GM13976 (cell line): Measurements from ENCODE around the gene DDX56.

ENCODE experiments used
- DNase-seq: peaks from one replicate; pipeline ENCODE4 v3.0.0; 2012; ENCODE audit warnings: low spot score
- in situ Hi-C: fragments of 300-500 bp; cut with MboI; formaldehyde crosslinking; loops from one replicate; pipeline ENCODE4 v1.12.0; 2022; ENCODE audit warnings: low sequenced_read_pairs, mixed read lengths, inconsistent platforms; ENCODE audit not compliant: unreplicated experiment
- TF ChIP-seq, protein P1 (sequence below): IDR thresholded peaks from 2 replicates; pipeline ENCODE4 v1.5.1; 2012; ENCODE audit warnings: borderline replicate concordance, mild to moderate bottlenecking; ENCODE audit not compliant: insufficient read depth; ENCODE audit errors: extremely low read depth, missing control alignments, control extremely low read depth

DDX56 gene

GRCh38 chr7:44534501-44534900, 39.2 kb downstream of the DDX56 start:
- in situ Hi-C loops, result no loop called here
- DNase-seq, result peak; percentile 88
- TF ChIP-seq, protein P1, sequence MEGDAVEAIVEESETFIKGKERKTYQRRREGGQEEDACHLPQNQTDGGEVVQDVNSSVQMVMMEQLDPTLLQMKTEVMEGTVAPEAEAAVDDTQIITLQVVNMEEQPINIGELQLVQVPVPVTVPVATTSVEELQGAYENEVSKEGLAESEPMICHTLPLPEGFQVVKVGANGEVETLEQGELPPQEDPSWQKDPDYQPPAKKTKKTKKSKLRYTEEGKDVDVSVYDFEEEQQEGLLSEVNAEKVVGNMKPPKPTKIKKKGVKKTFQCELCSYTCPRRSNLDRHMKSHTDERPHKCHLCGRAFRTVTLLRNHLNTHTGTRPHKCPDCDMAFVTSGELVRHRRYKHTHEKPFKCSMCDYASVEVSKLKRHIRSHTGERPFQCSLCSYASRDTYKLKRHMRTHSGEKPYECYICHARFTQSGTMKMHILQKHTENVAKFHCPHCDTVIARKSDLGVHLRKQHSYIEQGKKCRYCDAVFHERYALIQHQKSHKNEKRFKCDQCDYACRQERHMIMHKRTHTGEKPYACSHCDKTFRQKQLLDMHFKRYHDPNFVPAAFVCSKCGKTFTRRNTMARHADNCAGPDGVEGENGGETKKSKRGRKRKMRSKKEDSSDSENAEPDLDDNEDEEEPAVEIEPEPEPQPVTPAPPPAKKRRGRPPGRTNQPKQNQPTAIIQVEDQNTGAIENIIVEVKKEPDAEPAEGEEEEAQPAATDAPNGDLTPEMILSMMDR, result peak; percentile 46

DNA sequence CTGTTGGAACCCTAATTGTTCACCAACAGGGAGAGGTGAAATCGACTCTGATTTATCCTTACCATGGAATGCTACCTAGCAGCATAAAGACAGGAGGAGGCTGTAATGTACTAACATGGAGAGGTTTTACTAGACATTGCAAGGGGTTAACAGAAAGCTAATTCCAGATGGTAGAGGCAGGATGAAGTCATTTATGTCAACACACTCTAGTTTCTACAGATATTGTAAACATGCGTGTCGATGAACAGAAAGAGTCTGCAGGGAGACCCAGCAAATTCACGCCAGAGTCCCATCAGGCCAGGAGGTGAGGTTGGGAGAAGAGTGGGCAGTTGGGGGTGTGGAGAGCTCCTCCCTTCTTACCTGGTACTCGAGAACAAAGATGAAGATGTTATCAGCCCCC, 39.6 kb downstream of the DDX56 start:
- in situ Hi-C loops, result no loop called here
- TF ChIP-seq, protein P1, result no peak
- peak; percentile 33 for DNase-seq

GRCh38 chr7:44533301-44534055, 40.2 kb downstream of the DDX56 start:
- in situ Hi-C loops, result no loop called here
- DNase-seq, result peak; percentile 21
- TF ChIP-seq, protein P1, result no peak

DNA sequence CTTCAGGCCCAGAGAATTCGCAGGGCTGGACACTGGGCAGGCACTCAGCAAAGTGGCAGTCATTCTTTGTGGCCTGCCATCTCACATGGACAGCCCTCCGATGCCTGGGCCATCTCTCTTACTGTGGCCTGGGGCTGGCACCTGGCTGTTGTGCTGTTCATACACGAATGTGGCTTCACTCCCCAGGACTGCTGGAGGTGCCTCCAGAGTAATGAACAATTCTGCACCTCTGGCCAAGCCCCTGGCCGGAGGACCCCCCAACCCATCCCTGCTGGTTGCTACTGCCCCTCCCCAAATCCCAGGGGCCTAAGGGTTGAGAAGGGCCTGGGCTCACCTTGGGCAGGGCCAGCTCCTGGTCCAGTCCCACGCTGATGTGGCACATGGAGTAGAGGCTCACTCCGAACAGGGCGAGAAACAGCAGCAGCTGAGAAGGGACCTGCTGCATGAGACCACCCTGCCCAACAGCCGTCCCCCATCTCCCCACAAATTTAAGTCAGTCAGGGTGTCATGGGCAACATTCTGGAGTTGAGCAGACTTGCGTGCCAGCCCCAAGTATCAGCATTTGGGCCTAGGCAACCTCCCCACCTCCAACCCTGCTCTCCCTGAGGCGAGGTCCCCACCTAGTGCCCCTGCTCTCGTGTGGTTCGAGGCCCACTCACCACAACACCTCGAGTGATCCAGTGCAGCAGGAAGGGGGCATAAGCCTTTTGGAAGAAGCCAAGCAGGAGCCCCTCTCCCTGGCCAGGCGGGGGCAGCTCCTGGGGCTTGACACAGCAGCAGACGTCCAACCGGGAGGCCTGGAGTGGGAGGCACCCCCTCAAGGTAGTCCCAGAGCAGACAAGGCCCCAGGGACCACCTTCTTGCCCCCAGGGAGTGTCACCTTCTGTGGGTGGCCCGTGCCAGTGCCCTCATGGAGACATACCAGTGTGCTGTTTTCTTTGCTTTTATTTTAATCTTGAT, 42.0 kb downstream of the DDX56 start:
- DNase-seq, result peak; percentile 35
- TF ChIP-seq, protein P1, result no peak
- in situ Hi-C loops, result no loop called here

DNA sequence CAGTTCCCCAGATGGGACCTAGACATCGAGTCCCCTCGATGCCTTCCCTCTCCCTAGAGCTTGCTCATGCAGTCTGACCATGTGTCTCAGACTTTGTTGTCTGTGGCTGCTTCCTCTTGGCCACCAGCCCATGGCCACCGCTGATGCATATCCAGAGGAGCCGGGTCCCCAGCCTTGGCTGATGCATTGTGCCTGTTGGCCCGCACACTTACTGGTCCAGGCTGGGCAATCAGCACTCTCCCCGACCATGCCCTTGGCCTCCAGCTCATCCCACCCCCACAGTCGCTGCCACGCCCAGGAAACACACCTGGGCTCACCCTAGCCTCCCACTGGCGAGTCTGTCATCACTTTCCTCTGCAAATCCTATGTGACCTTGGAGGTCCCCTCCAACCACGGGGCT, 42.7 kb downstream of the DDX56 start:
- in situ Hi-C loops, result no loop called here

GRCh38 chr7:44524811-44525388, 48.8 kb downstream of the DDX56 start:
- in situ Hi-C loops, result no loop called here

More for the DNA sequence above, 42.7 kb downstream of the DDX56 start:
- TF ChIP-seq, protein P1, result no peak
- no peak for DNase-seq

More at GRCh38 chr7:44524811-44525388, 48.8 kb downstream of the DDX56 start:
- DNase-seq, result no peak
- TF ChIP-seq, protein P1, result no peak
